Measurements from ENCODE around the gene MCM6.
"Not testable (repeated sequence)": the region's sequence is repeated elsewhere in the genome, so short reads cannot be mapped to it uniquely, and the experiment has no call there.

Gene MCM6

GRCh38 chr2:135799738-135800137, 76.5 kb downstream of the MCM6 start:
- H3K4me3 Mint-ChIP-seq, result no peak overlapping the region
- H3K36me3 Mint-ChIP-seq, result peaks cover 4 to 13% of the 10 kb centered on the region in 2 donors
- ATAC-seq (replicated peaks) (no peak), DNase-seq (no peak)
- H3K4me1 Mint-ChIP-seq, result peaks cover 11 to 14% of the 10 kb centered on the region in 2 donors
- no peaks in the 10 kb centered on the region for H3K27me3 Mint-ChIP-seq
- no peak overlapping the region for H3K27ac Mint-ChIP-seq
- peaks cover 5 to 7% of the 10 kb centered on the region in 2 donors for H3K9me3 Mint-ChIP-seq

- no peak overlapping the region for H3K4me3 Mint-ChIP-seq
- H3K36me3 Mint-ChIP-seq, result peaks cover 4 to 13% of the 10 kb centered on the region in 2 donors
- ATAC-seq (replicated peaks) (no peak), DNase-seq (no peak)
- no peaks in the 10 kb centered on the region for H3K27me3 Mint-ChIP-seq
- no peak overlapping the region for H3K27ac Mint-ChIP-seq
- H3K9me3 Mint-ChIP-seq, result peaks cover 5 to 7% of the 10 kb centered on the region in 2 donors
- peaks cover 15 to 18% of the 10 kb centered on the region in 2 donors for H3K4me1 Mint-ChIP-seq
Observed at GRCh38 chr2:135798762-135799161, 77.5 kb downstream of the MCM6 start.

GRCh38 chr2:135798275-135798705, 78.0 kb downstream of the MCM6 start:
- peaks cover 4 to 13% of the 10 kb centered on the region in 2 donors for H3K36me3 Mint-ChIP-seq
- ATAC-seq (replicated peaks), result no peak
- H3K4me3 Mint-ChIP-seq, result no peak overlapping the region
- H3K9me3 Mint-ChIP-seq, result peaks cover 5 to 7% of the 10 kb centered on the region in 2 donors
- no peak overlapping the region for H3K27ac Mint-ChIP-seq
- H3K27me3 Mint-ChIP-seq, result no peaks in the 10 kb centered on the region
- DNase-seq, result no peak
- H3K4me1 Mint-ChIP-seq, result peaks cover 15 to 18% of the 10 kb centered on the region in 2 donors

- peaks cover 19 to 22% of the 10 kb centered on the region in 2 donors for H3K4me1 Mint-ChIP-seq
- H3K27ac Mint-ChIP-seq, result no peak overlapping the region
- no peak overlapping the region for H3K4me3 Mint-ChIP-seq
- peaks cover 4 to 13% of the 10 kb centered on the region in 2 donors for H3K36me3 Mint-ChIP-seq
- ATAC-seq (replicated peaks) (peak; percentile 79), DNase-seq (peak; percentile 59)
- peaks cover 5 to 7% of the 10 kb centered on the region in 2 donors for H3K9me3 Mint-ChIP-seq
- no peaks in the 10 kb centered on the region for H3K27me3 Mint-ChIP-seq
Observed at GRCh38 chr2:135797497-135798274, 78.6 kb downstream of the MCM6 start.

- H3K36me3 Mint-ChIP-seq, result peaks cover 4 to 9% of the 10 kb centered on the region in 2 donors
- no peak for ATAC-seq (replicated peaks)
- peaks cover 2 to 3% of the 10 kb centered on the region in 2 donors for H3K9me3 Mint-ChIP-seq
- no peak overlapping the region for H3K27ac Mint-ChIP-seq
- no peak overlapping the region for H3K4me3 Mint-ChIP-seq
- H3K4me1 Mint-ChIP-seq, result peaks cover 26 to 31% of the 10 kb centered on the region in 2 donors
- DNase-seq, result no peak
- H3K27me3 Mint-ChIP-seq, result no peaks in the 10 kb centered on the region
Observed at GRCh38 chr2:135796606-135797005, 79.6 kb downstream of the MCM6 start.

GRCh38 chr2:135795641-135796040, 80.6 kb downstream of the MCM6 start:
- ATAC-seq (replicated peaks); H3K36me3 Mint-ChIP-seq; DNase-seq; H3K9me3 Mint-ChIP-seq; H3K27ac Mint-ChIP-seq; H3K27me3 Mint-ChIP-seq: not testable (repeated sequence)
- Mint-ChIP-seq H3K4me3 (peak overlapping the region in 1 of 2 donors; percentile 40), H3K4me1 (peaks cover 25 to 26% of the 10 kb centered on the region in 2 donors)

GRCh38 chr2:135792401-135793150, 83.7 kb downstream of the MCM6 start:
- peaks cover 2 to 12% of the 10 kb centered on the region in 2 donors for H3K36me3 Mint-ChIP-seq
- no peaks in the 10 kb centered on the region for H3K9me3 Mint-ChIP-seq
- H3K27ac Mint-ChIP-seq, result peak overlapping the region; percentile 75
- peaks cover 24 to 26% of the 10 kb centered on the region in 2 donors for H3K4me1 Mint-ChIP-seq
- ATAC-seq (replicated peaks) (peak; percentile 37 to 67), DNase-seq (peak; percentile 23)
- H3K27me3 Mint-ChIP-seq, result no peaks in the 10 kb centered on the region
- no peak overlapping the region for H3K4me3 Mint-ChIP-seq

- H3K4me1 Mint-ChIP-seq, result peaks cover 23 to 26% of the 10 kb centered on the region in 2 donors
- H3K27me3 Mint-ChIP-seq, result no peaks in the 10 kb centered on the region
- H3K9me3 Mint-ChIP-seq, result no peaks in the 10 kb centered on the region
- ATAC-seq (replicated peaks), result no peak
- H3K4me3 Mint-ChIP-seq, result no peak overlapping the region
- no peak for DNase-seq
- no peak overlapping the region for H3K27ac Mint-ChIP-seq
- peaks cover 10 to 22% of the 10 kb centered on the region in 2 donors for H3K36me3 Mint-ChIP-seq
Observed at GRCh38 chr2:135791418-135792190, 84.6 kb downstream of the MCM6 start.

GRCh38 chr2:135790423-135790822, 85.8 kb downstream of the MCM6 start:
- no peak overlapping the region for H3K27ac Mint-ChIP-seq
- H3K4me1 Mint-ChIP-seq, result peaks cover 21% of the 10 kb centered on the region in 2 donors
- H3K36me3 Mint-ChIP-seq, result peaks cover 16 to 32% of the 10 kb centered on the region in 2 donors
- no peaks in the 10 kb centered on the region for H3K27me3 Mint-ChIP-seq
- no peak for DNase-seq
- ATAC-seq (replicated peaks), result no peak
- no peaks in the 10 kb centered on the region for H3K9me3 Mint-ChIP-seq
- H3K4me3 Mint-ChIP-seq, result no peak overlapping the region

Measured in stimulated activated naive B cell treated with anti-CD40 and anti-IgM and Interleukin-4, amounts not matched to agents 10 μg/mL and 1 μg/mL and 100 μg/mL, for 72 hours (primary cell).